ENCODE measurements around the gene TMUB2. TPM values are rescaled to one million over a fixed set of nuclear protein-coding genes. Genes with fewer than 3 reads are reported as not detected.

The TMUB2 gene
- polyA plus RNA-seq, 1 of the 3 experiments (the other 2 are of a cell fraction): 49.5 TPM

DNA sequence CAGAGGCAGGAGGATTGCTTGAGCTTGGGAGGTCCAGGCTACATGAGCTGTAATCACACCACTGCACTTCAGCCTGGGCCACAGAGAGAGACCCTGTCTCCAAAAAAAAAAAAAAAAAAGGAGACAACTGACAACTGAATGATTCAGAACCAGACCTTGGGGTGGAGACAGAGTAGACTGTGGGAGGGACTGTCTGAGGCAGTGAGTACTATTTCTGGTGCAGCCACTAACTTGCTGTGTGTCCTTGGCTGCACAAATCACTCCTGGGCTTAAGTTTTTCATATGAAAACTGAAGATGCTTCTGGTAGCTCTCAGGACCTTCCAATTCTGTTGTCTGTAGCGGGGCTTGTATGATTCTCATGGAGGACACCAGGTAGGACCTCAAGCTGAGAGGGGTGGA is 10.5 kb upstream of the TMUB2 start:
- no peaks in the 10 kb centered on the region for H3K27me3 ChIP-seq (ENCODE audit: insufficient read depth)
- no peak for DNase-seq
- peaks cover 2% of the 10 kb centered on the region; the same call in 1 of the 2 replicates for H3K79me2 ChIP-seq (ENCODE audit: insufficient read depth)
- H3K9me2 ChIP-seq: no peaks in the 10 kb centered on the region
- no peak overlapping the region for H3K27ac ChIP-seq (ENCODE audit: low read depth in 2 of 2, low read length in 1 of 2)
- peaks cover 9% of the 10 kb centered on the region for H3F3A ChIP-seq (replicated peaks; ENCODE audit: insufficient read depth)
- H3K4me1 ChIP-seq (ENCODE audit: control insufficient read depth in 1 of 2, insufficient read depth in 2 of 2, low read depth in 1 of 2, low read length in 1 of 2): no peaks in the 10 kb centered on the region
- POLR2A ChIA-PET: interaction anchor here (1.7 kb wide), 1 partner anchor 10 kb away, joined by 4 read pairs; the partner anchor contains the start of gene TMUB2
- CTCF ChIA-PET: no interaction called here
- H3K9ac ChIP-seq: no peak overlapping the region
- no peaks in the 10 kb centered on the region for H4K20me1 ChIP-seq (ENCODE audit: insufficient read depth)
- TF ChIP-seq YY1 (IDR thresholded peaks at IDR 0.05; ENCODE audit: low read depth) (no peak), JUND (IDR thresholded peaks at IDR 0.05) (no peak), CHD2 (IDR thresholded peaks at IDR 0.05; ENCODE audit: low read length, partially characterized antibody) (no peak), TAF1 (IDR thresholded peaks at IDR 0.05; ENCODE audit: borderline replicate concordance, low read depth, low read length) (no peak), FOXJ3 (CRISPR knock-in tag; IDR thresholded peaks at IDR 0.05) (no peak), GATA2 (CRISPR knock-in tag; IDR thresholded peaks at IDR 0.05) (no peak), RCOR1 (IDR thresholded peaks at IDR 0.05; ENCODE audit: low read length) (no peak), ELF1 (IDR thresholded peaks at IDR 0.05) (no peak), RXRA (IDR thresholded peaks at IDR 0.05; ENCODE audit: borderline replicate concordance, low read depth) (no peak), SIN3A (IDR thresholded peaks at IDR 0.05; ENCODE audit: borderline replicate concordance, low read depth, low read length) (no peak), TCF12 (IDR thresholded peaks at IDR 0.05) (no peak), POLR2AphosphoS5 (IDR thresholded peaks at IDR 0.05; ENCODE audit: low read depth, low read length) (no peak), GABPA (IDR thresholded peaks at IDR 0.05; ENCODE audit: low read depth) (no peak), NRF1 (IDR thresholded peaks at IDR 0.05; ENCODE audit: low read depth, low read length) (no peak), MXI1 (IDR thresholded peaks at IDR 0.05; ENCODE audit: low read depth, low read length) (no peak), NFIC (IDR thresholded peaks at IDR 0.05; ENCODE audit: borderline replicate concordance) (no peak)
- TF ChIP-seq, protein P1, sequence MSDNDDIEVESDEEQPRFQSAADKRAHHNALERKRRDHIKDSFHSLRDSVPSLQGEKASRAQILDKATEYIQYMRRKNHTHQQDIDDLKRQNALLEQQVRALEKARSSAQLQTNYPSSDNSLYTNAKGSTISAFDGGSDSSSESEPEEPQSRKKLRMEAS (IDR thresholded peaks at IDR 0.05; ENCODE audit: low read depth): no peak
- TF ChIP-seq, protein P2, sequence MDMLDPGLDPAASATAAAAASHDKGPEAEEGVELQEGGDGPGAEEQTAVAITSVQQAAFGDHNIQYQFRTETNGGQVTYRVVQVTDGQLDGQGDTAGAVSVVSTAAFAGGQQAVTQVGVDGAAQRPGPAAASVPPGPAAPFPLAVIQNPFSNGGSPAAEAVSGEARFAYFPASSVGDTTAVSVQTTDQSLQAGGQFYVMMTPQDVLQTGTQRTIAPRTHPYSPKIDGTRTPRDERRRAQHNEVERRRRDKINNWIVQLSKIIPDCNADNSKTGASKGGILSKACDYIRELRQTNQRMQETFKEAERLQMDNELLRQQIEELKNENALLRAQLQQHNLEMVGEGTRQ (IDR thresholded peaks at IDR 0.05; ENCODE audit: borderline replicate concordance, low read depth, low read length): no peak
- TF ChIP-seq, protein P3, sequence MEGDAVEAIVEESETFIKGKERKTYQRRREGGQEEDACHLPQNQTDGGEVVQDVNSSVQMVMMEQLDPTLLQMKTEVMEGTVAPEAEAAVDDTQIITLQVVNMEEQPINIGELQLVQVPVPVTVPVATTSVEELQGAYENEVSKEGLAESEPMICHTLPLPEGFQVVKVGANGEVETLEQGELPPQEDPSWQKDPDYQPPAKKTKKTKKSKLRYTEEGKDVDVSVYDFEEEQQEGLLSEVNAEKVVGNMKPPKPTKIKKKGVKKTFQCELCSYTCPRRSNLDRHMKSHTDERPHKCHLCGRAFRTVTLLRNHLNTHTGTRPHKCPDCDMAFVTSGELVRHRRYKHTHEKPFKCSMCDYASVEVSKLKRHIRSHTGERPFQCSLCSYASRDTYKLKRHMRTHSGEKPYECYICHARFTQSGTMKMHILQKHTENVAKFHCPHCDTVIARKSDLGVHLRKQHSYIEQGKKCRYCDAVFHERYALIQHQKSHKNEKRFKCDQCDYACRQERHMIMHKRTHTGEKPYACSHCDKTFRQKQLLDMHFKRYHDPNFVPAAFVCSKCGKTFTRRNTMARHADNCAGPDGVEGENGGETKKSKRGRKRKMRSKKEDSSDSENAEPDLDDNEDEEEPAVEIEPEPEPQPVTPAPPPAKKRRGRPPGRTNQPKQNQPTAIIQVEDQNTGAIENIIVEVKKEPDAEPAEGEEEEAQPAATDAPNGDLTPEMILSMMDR (IDR thresholded peaks at IDR 0.05): no peak
- TF ChIP-seq, protein P4, sequence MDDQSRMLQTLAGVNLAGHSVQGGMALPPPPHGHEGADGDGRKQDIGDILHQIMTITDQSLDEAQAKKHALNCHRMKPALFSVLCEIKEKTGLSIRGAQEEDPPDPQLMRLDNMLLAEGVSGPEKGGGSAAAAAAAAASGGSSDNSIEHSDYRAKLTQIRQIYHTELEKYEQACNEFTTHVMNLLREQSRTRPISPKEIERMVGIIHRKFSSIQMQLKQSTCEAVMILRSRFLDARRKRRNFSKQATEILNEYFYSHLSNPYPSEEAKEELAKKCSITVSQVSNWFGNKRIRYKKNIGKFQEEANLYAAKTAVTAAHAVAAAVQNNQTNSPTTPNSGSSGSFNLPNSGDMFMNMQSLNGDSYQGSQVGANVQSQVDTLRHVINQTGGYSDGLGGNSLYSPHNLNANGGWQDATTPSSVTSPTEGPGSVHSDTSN (IDR thresholded peaks at IDR 0.05): no peak
- H3K4me3 ChIP-seq (ENCODE audit: low read depth in 2 of 2, low read length in 1 of 2): no peak overlapping the region
- no peaks in the 10 kb centered on the region for H3K9me3 ChIP-seq
- H3K36me3 ChIP-seq (replicated peaks in 1 of 2; ENCODE audit: control insufficient read depth in 1 of 2, insufficient read depth in 2 of 2, low read length in 1 of 2): peaks cover 0 to 4% of the 10 kb centered on the region in 2 experiments
- 100% methylated on average over 1 of the region's 1 CpG for WGBS (ENCODE audit: low lambda C conversion rate)
- H2AFZ ChIP-seq (ENCODE audit: low read depth): no peak overlapping the region
- H3K4me2 ChIP-seq: no peak overlapping the region
